Natural killer cell (primary cell): ENCODE data around the gene CUL1. TPM values are rescaled to one million over a fixed set of nuclear protein-coding genes. Genes with fewer than 3 reads are reported as not detected.

ENCODE experiments used
- ATAC-seq, 3 donors: fragments of 150-1000 bp in 2 of 3; fragments of 200-7000 bp in 1 of 3; cut with Tn5 transposase; 1 replicate in 1 of 3; 2 replicates in 2 of 3; pipeline ENCODE4 v1.10.0; 2021; ENCODE audit warnings: mild to moderate bottlenecking in 2 of 3, moderate library complexity in 2 of 3
- DNase-seq, 2 donors: peaks; one replicate each; pipeline versions ENCODE4 v3.0.0 to v3.0.0-alpha.2; 2013 to 2021; ENCODE audit warnings: mixed read lengths in 1 of 2
- H3K27ac ChIP-seq: one replicate; pipeline ENCODE4 v1.5.1; 2013; ENCODE audit warnings: mild to moderate bottlenecking, low read length
- H3K27me3 ChIP-seq: one replicate; pipeline ENCODE4 v1.6.1; 2013; ENCODE audit warnings: low read length; ENCODE audit not compliant: control insufficient read depth, insufficient read depth
- H3K36me3 ChIP-seq: one replicate; pipeline ENCODE4 v1.6.1; 2013; ENCODE audit warnings: low read length; ENCODE audit not compliant: control insufficient read depth, insufficient read depth
- H3K4me1 ChIP-seq: one replicate; pipeline ENCODE4 v1.6.1; 2013; ENCODE audit warnings: low read length; ENCODE audit not compliant: control insufficient read depth, insufficient read depth
- H3K4me3 ChIP-seq: one replicate; pipeline ENCODE4 v1.5.1; 2013; ENCODE audit warnings: low read length
- H3K9me3 ChIP-seq: one replicate; pipeline ENCODE4 v1.6.1; 2013; ENCODE audit warnings: low read length; ENCODE audit not compliant: control insufficient read depth, insufficient read depth
- H3K27ac Mint-ChIP-seq, 2 donors: one replicate each; pipeline ENCODE4 v1.8.0; 2022; ENCODE audit warnings: mild to moderate bottlenecking in 2 of 2, mixed read lengths in 2 of 2, moderate library complexity in 1 of 2
- H3K27me3 Mint-ChIP-seq, 2 donors: one replicate each; pipeline ENCODE4 v1.8.0; 2022; ENCODE audit warnings: low read depth in 2 of 2, mixed read lengths in 2 of 2
- H3K36me3 Mint-ChIP-seq: one replicate; pipeline ENCODE4 v1.8.0; 2022; ENCODE audit warnings: mixed read lengths
- H3K4me1 Mint-ChIP-seq, 2 donors: one replicate each; pipeline ENCODE4 v1.8.0; 2022; ENCODE audit warnings: mixed read lengths in 2 of 2
- H3K4me3 Mint-ChIP-seq: one replicate; pipeline ENCODE4 v1.8.0; 2022; ENCODE audit warnings: mild to moderate bottlenecking, moderate library complexity, mixed read lengths
- H3K9me3 Mint-ChIP-seq, 2 donors: one replicate each; pipeline ENCODE4 v1.8.0; 2022; ENCODE audit warnings: mixed read lengths in 2 of 2
- whole genome bisulfite sequencing: methylation state at CpG from one replicate; pipeline ENCODE4 v1.1.7; 2013; ENCODE audit warnings: missing lambda C conversion rate; ENCODE audit not compliant: insufficient coverage; 5-methylcytosine and 5-hydroxymethylcytosine counted together
- intact Hi-C: fragments of 100-400 bp; cut with micrococcal nuclease; formaldehyde crosslinking; loops from one replicate; pipeline ENCODE4 v1.14.2; 2022
- total RNA-seq, 4 donors: library from RNA; stranded (reverse); fragments of 120-200 nt in 1 of 4; gene quantifications; one replicate each; pipeline versions ENCODE4 v1.2.3 to v1.2.4, GENCODE V29; 2013 to 2022
- TF ChIP-seq, protein P1 (sequence below): fragments of 200-600 bp; IDR thresholded peaks from one replicate; pipeline ENCODE4 v1.8.0; 2022; ENCODE audit warnings: antibody characterized with exemption

CUL1 gene
- total RNA-seq, 3 donors from 2014 or later (not counting 1 experiment from before 2014, with no cell fraction given) = 37.4 to 45.1 (median 43.2) TPM

- ATAC-seq (peak in 2 of 3 donors; percentile 50 to 72), DNase-seq (no peak)
- no peaks in the 10 kb centered on the region for H3K9me3 Mint-ChIP-seq
- H3K27me3 Mint-ChIP-seq = no peaks in the 10 kb centered on the region
- H3K36me3 ChIP-seq = peaks cover 42% of the 10 kb centered on the region
- TF ChIP-seq, protein P1, sequence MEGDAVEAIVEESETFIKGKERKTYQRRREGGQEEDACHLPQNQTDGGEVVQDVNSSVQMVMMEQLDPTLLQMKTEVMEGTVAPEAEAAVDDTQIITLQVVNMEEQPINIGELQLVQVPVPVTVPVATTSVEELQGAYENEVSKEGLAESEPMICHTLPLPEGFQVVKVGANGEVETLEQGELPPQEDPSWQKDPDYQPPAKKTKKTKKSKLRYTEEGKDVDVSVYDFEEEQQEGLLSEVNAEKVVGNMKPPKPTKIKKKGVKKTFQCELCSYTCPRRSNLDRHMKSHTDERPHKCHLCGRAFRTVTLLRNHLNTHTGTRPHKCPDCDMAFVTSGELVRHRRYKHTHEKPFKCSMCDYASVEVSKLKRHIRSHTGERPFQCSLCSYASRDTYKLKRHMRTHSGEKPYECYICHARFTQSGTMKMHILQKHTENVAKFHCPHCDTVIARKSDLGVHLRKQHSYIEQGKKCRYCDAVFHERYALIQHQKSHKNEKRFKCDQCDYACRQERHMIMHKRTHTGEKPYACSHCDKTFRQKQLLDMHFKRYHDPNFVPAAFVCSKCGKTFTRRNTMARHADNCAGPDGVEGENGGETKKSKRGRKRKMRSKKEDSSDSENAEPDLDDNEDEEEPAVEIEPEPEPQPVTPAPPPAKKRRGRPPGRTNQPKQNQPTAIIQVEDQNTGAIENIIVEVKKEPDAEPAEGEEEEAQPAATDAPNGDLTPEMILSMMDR = no peak
- H3K9me3 ChIP-seq = no peaks in the 10 kb centered on the region
- no peak overlapping the region for H3K4me3 ChIP-seq
- H3K27me3 ChIP-seq = no peaks in the 10 kb centered on the region
- peaks cover 33 to 40% of the 10 kb centered on the region in 2 donors for H3K4me1 Mint-ChIP-seq
- peaks cover 20% of the 10 kb centered on the region for H3K4me1 ChIP-seq
- H3K27ac ChIP-seq = peak overlapping the region; percentile 69
- peak overlapping the region; percentile 84 for H3K4me3 Mint-ChIP-seq
- H3K36me3 Mint-ChIP-seq = peaks cover 7% of the 10 kb centered on the region
- intact Hi-C loops = loop anchor here (5.0 to 10.0 kb wide), 3 partner anchors 48 to 190 kb away; partner anchors contain the start of gene CUL1
- H3K27ac Mint-ChIP-seq = peak overlapping the region; percentile 85 to 88
- WGBS = 70% methylated on average over 6 of the region's 8 CpGs
Observed at GRCh38 chr7:148772297-148773089, 73.8 kb downstream of the CUL1 start.

DNA sequence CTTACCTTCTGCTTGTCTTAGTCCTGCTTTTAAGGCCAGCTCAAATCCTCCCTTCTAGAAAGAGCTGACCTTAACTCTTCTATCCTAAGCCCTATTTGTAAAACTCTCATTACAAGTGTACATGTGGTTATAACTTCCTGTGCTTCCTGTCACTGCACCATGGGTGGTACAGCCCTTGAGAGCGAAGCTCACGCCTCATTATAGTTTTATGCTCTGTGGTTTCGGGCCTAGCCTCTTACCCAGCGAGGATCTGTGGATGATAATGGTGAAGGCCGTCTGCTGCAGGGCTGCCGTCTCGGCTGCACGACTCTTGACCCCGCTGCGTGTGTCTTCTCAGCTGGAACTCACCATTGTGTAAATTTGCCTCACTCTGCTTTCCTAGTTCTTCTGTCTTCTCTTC is 74.6 kb downstream of the CUL1 start:
- WGBS = 7% methylated on average over 10 of the region's 10 CpGs
- Histone ChIP-seq H3K4me3 (no peak overlapping the region), H3K9me3 (no peaks in the 10 kb centered on the region), H3K27ac (peak overlapping the region; percentile 69), H3K27me3 (no peaks in the 10 kb centered on the region), H3K4me1 (peaks cover 20% of the 10 kb centered on the region), H3K36me3 (peaks cover 37% of the 10 kb centered on the region)
- Mint-ChIP-seq H3K4me3 (peak overlapping the region; percentile 84), H3K36me3 (no peaks in the 10 kb centered on the region), H3K4me1 (peaks cover 33 to 40% of the 10 kb centered on the region in 2 donors), H3K27me3 (no peaks in the 10 kb centered on the region), H3K27ac (peak overlapping the region; percentile 85 to 88), H3K9me3 (no peaks in the 10 kb centered on the region)
- peak; percentile 29 to 69 for DNase-seq
- TF ChIP-seq, protein P1 = no peak
- peak; percentile 90 to 100 (median 94) for ATAC-seq
- intact Hi-C loops = loop anchor here (5.0 to 10.0 kb wide), 3 partner anchors 49 to 189 kb away; partner anchors contain the start of gene CUL1

DNA sequence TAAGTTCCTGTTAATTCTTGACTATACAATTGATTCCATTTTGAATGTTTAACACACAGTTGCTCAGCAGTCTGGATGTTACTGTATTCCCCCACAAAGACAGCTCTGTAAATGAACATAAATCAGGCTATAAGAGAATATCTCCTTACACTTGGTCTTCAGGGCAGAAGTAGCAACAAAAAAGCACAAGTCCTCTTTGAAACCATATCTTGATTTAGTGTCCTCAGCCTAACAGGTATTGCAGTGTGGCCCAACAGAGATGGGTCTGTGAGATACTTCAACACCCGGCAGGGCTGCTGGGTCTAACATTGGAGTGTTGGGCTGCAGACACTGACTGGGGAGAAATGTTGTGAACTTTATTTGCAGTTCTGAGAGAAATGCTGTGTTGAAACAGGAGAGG is 75.8 kb downstream of the CUL1 start:
- Mint-ChIP-seq H3K36me3 (no peaks in the 10 kb centered on the region), H3K4me1 (peaks cover 37 to 40% of the 10 kb centered on the region in 2 donors), H3K27ac (peak overlapping the region; percentile 85 to 88), H3K27me3 (no peaks in the 10 kb centered on the region), H3K9me3 (no peaks in the 10 kb centered on the region), H3K4me3 (no peak overlapping the region)
- no peaks in the 10 kb centered on the region for H3K9me3 ChIP-seq
- DNase-seq = no peak
- no peak overlapping the region for H3K4me3 ChIP-seq
- TF ChIP-seq, protein P1 = no peak
- H3K27me3 ChIP-seq = no peaks in the 10 kb centered on the region
- peaks cover 30% of the 10 kb centered on the region for H3K36me3 ChIP-seq
- intact Hi-C loops = loop anchor here (5.0 to 10.0 kb wide), 3 partner anchors 50 to 188 kb away; partner anchors contain the start of gene CUL1
- WGBS = 75% methylated on average over 1 of the region's 1 CpG
- no peak for ATAC-seq
- peaks cover 20% of the 10 kb centered on the region for H3K4me1 ChIP-seq
- H3K27ac ChIP-seq = peak overlapping the region; percentile 5
